Measurements from ENCODE around the gene PAPOLG. TPM values are rescaled to one million over a fixed set of nuclear protein-coding genes. Genes with fewer than 3 reads are reported as not detected.
A peak's percentile ranks its signal among the peaks of the same experiment; 100 is the strongest.
"Not testable (repeated sequence)": the region's sequence is repeated elsewhere in the genome, so short reads cannot be mapped to it uniquely, and the experiment has no call there.

PAPOLG gene
- total RNA-seq, 1 donor from 2014 or later: 10.8 TPM

DNA sequence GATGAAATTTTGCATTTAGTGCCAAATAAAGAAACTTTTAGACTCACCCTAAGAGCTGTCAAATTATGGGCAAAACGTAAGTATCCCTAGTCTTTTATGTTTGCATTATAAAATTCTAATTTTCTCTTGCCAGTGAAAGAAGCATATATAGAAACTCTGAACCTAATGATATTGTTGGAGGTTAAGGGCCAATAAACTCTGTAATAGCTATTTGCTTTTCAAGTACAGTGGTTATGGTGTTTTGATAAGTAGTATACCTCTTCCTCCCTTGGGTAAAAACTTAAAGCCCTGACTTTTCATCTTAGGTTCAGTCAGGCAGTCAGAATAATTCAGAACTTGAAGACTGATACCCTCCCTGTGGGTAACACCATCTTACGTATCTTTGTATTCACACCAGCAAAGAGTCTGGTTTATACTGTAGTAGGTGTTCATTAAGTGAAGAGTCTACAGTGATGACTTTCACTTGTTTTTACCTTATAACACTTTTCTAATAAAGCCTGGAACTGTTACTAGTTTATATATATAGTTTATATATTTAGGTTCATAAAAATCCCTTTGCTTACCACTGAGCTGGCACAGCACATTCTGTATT, 19.1 kb downstream of the PAPOLG start:
- no peak for DNase-seq (ENCODE audit: low spot score)

DNA sequence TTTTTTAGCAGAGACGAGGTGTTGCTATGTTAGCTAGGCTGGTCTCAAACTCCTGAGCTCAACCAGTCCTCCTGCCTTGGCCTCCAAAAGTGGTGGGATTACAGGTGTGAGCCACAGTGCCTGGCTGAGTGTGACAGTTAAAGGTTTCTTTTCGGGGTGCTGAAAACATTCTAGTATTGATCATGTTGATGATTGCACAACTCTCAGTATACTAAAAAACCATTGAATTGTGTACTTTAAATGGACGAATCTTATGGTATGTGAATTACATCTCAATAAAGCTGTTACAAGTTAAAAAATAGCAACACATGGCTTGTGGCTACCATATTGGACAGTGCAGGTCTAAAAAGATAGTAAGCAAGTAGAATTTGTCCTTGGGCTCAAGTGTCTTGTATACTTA, 22.3 kb downstream of the PAPOLG start:
- DNase-seq (ENCODE audit: low spot score): no peak

DNA sequence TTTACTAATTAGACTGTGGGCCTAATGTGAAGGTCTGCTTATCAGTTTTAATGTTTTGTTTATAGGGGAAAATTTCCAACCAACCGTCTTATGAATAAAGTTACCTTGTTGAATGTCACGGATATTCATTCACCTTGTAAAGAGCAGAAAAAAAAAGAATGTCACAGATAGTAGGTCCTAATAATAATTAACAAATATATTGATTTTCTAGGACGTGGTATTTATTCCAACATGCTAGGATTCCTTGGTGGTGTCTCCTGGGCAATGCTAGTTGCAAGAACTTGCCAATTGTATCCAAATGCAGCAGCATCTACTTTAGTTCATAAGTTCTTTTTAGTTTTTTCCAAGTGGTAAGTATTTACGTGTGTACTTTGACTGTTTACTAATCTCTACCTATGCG, 23.4 kb downstream of the PAPOLG start:
- no peak for DNase-seq (ENCODE audit: low spot score)

DNA sequence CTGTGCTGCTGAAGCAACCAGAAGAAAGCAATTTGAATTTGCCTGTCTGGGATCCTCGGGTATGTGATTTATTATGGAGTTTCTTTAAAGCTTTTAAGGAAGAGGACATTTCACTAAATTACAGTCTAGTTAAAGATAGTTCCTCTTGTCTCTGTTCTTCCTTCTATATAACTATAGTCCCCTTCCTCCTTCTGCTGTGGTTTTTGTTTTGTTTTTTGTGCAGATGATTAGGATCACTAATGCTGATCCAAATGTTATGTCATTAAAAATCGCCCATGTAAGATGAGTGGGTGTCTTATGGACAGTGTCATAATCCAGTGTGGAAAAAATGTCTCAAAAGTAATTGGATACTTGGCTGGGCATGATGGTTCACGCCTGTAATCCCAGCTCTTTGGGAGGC, 24.7 kb downstream of the PAPOLG start:
- DNase-seq (ENCODE audit: low spot score): no peak

DNA sequence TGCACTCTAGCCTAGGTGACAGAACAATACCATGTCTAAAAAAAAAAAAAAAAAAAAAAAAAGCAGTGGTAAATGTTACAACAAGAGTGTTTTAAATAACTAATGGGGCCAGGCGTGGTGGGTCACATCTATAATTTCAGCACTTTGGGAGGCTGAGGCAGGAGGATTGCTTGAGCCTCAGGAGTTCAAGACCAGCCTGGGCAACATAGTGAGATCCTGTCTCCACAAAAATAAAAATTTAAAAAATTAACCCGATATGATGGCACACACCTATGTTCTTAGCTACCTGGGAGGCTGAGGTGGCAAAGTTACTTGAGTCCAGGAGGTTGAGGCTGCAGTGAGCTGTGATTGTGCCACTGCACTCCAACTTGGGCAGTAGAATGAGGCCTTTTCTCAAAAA, 37.1 kb downstream of the PAPOLG start:
- no peak for DNase-seq (ENCODE audit: low spot score)

DNA sequence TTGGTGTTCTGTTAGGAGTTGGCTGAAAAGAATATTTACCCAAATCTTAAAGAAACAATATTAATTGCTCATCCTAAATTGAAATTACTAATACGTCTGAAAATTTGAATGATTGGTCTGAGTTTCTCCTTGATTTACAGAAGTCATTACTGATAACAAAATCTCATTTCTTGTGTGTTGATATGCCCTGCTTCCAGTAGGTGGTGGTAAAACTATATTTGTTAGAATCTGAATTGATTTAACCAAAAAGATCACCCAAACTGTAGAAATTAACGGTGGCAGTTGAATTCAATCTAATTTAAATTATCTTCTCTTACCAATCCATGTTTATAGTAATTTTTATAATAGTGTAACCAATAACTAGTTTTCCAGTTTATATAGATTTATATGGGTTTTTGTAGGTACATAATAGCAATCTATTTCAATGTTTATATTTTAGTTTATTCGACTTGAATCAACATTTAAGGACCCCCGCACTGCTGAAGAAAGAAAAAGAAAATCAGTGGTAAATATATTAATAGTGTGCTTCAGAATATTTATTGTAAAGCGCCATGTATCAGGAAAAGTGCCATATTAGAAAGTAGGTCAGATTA, 38.3 kb downstream of the PAPOLG start:
- no peak for DNase-seq (ENCODE audit: low spot score)

DNA sequence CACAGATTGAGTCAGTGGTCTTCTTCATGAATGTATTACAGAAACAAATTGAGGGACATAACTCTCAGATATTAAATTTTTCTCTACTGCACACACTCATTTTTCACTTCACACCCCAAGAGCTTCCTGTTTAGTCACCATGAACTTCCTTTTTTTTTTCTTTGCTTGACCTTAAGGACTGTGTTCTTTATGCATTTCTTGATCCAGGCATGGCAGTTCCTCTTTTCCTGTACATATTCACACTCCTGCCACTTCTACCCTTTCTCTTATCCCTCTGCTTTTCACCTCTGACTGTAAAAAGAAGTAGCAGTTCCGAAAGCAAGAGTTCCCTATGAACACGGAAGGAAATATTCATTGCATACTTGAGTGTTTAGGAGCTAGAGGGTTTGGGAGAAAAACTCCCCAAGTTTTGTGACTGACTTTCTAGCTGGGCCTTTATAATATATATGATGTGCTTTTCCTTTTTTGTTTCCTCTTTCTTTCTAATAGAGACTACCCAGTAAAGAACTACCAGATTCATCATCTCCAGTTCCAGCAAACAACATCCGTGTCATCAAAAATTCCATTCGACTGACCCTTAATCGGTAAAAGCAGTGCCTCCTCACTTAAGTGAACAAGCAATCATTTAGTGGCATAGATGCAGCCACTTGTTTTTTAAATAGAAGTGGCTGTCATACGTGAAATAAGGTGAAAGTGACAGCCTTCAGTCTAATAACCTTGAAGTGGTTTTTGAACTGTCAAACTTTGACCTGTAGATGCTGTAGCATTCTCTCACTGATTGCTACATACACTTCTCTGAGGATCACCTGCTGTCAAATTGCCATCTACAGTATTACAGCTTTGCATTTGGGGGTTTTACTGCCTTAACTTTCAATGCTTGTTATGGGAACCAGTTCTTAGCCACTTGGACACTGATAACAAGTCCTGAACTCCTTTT, 40.8 kb downstream of the PAPOLG start:
- no peak for DNase-seq (ENCODE audit: low spot score)

DNA sequence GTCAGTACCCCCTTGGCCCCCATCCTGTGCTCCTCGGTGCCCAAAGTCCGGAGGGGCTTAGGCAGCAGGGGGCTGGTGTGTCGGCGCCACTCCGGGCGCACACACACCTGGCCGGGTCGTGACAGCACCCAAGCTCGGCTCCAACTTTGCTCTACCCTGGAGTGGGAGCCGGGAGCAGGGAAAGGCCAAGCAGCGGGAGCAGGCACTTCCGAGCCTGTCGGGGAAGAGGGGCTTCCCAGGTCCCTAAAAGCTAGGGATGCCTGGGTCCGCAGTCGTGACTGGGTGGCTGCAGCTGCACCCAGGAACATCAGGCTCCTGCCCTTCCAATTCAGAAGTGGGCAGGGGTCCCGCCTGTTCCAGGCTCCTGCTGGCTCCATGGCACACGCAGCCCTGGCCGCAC, 48.4 kb downstream of the PAPOLG start:
- DNase-seq (ENCODE audit: low spot score): no peak

DNA sequence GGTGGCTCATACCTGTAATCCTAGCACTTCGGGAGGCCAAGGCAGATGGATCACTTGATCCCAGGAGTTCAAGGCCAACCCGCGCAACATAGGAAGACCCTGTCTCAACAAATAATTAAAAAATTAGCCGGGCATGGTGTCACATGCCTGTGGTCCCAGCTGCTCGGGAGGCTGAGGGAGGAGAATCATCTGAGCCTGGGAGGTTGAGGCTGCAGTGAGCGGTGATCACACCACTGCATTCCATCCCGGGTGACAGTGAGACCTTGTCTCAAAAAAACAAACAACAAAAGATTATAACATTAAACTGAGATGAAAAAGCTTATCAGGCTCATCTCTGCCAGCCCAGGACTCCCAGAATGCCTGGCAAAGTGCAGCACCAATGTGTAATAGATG, 50.5 kb downstream of the PAPOLG start:
- no peak for DNase-seq (ENCODE audit: low spot score)

DNA sequence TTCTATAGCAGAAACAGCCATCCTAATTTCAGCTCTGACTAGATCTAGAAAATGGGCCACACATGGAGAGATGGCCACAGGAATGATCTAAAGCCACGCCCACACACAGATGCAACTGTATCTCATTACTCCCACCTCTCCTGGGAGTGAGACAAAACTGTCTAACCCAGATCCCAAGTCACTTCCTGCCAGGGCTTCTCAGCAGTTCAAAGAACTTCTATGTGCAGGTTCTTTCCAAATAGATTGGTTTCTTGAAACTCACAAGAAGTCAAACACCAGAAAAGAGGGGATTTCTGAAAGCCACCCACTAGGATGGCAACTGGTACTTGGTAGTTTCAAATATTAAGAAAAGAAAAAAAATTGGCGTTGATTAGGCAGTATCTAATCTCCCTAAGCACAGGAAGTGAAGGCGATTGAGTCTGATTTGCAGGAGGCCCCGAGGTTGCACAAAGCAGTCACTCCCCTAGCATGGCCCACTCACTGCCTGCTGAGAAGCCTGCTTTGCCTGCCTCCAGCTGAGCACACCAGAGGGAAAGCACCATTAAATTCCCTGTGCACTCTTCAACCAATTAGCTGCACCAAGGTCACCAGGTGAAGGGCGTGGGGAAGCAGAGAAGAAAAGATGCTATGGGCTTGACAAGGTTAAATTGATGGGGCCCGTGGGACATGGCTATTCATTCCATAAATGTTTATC, 51.1 kb downstream of the PAPOLG start:
- DNase-seq (ENCODE audit: low spot score): no peak

DNA sequence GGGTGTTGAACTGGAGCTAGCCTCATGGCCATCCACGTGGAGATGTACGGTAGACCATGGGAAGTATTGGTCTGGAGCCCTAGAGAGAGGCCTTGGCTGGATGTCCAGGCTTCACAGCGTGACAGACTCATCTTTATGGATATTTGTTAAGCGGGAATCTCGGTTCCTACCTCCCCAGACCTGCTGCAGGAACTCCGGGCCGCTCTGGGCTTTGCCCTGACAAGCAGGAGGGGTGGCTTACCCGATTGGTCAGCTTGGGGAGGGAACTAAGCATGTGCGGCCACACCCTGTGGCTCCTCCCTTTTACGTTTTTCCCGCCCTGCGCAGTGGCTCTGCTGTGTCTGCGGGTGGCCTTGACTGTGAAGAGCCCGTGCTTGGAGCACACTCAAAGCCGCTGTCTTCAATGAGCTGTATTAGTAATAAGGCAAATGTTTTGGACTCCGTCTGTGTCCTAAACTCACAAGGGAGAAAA, 52.3 kb downstream of the PAPOLG start:
- DNase-seq (ENCODE audit: low spot score): no peak

DNA sequence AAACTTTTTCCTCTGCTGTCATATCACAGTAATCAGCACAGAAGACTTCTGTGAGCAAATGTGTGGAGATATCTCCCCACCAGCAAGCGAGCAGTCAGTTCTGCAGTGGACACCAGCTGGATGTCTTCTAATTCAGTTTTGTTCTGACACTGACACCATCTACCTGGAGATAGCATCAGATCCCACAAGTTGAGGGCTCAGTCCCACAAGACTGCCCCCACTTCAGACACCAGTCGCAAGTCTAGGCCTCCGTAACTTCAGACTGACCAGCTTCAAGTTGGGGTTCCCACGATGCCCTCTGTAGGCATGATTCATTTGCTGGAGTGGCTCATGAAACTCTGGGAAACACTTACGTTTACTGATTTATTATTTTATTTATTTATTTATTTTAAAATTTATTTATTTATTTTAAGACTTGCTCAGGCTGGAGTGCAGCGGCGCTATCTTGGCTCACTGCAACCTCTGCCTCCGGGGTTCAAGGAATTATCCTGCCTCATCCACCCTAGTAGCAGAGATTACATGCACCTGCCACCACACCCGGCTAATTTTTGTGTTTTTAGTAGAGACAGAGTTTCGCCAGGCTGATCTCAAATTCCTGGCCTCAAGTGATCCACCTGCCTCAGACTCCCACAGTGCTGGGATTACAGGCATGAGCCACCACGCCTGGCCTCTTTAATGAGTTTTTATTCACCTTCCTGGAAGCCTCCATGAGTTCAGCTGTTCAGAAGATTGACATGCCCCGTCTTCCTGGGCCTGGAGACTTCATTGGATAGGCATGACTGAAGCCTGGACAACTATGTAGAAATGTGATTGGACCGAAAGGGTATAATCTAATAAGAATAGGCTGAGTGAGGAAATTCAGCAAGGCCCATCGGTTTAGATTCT, 55.7 kb downstream of the PAPOLG start:
- no peak for DNase-seq (ENCODE audit: low spot score)

DNA sequence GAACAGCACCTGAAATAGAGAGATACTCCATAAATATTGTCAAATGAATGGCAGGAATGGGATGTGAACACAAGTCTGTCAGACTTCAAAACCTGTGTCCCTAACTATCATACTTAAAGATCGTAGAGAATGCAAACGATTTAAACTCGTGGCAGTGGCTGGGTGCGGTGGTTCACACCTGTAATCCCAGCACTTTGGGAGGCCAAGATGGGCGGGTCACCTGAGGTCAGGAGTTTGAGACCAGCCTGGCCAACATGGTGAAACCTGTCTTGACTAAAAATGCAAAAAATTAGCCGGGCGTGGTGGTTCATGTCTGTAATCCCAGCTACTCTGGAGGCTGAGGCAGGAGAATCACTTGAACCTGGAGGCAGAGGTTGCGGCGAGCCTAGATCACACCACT, 61.1 kb downstream of the PAPOLG start:
- not testable (repeated sequence) for DNase-seq (ENCODE audit: low spot score)

DNA sequence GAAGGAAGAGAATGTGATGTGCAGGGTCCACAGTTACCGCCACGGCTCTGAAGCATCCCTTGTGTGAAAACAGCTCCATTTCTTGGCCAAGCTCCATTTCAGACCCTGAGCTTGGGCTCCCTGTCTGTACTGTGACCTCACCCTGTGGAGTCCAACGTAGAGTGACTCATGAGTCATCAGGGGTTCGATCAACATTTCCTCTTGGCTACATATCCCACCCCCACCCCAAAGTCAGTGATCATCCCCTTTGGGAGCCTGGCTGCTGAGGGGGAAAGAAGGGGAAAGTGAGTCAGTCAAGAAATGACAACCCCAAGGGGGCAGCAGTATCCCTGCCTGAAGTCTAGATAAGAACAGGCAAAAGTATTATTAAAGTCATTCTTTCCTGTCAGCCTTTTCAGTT, 62.2 kb downstream of the PAPOLG start:
- no peak for DNase-seq (ENCODE audit: low spot score)

DNA sequence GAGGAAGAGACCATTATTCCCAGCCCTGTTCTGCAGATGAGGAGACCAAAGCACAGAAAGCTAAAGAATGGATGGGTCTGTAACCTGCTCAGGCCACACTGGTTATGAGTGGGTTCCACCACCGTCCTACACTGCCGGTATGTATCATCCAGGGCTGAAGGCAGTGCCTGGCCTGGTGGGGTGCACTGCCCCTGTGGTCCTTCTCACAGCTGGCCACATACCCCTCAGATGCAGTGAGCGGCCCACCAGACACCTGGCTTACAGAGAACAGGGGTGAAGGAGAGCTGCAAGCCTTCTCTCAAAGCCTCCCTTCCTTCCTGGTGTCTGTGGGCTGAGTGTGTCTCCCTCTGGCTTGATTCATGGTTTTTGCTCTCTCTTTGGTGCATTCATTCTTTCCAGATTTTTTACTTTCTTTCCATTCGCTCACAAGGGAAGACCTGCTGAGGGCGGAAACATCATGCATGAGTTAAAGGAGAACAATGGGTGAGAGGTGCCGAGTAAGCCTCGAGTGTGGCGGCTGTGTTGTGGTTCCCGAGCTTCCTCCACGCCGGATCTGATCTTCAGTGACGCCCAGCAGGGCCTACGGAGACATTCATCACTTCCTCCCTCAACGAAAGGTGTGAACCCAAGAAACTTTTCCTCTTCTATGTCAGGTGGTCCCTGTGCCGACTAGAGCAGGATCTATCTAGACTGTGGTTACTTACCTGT, 63.2 kb downstream of the PAPOLG start:
- DNase-seq (ENCODE audit: low spot score): peak; percentile 46

DNA sequence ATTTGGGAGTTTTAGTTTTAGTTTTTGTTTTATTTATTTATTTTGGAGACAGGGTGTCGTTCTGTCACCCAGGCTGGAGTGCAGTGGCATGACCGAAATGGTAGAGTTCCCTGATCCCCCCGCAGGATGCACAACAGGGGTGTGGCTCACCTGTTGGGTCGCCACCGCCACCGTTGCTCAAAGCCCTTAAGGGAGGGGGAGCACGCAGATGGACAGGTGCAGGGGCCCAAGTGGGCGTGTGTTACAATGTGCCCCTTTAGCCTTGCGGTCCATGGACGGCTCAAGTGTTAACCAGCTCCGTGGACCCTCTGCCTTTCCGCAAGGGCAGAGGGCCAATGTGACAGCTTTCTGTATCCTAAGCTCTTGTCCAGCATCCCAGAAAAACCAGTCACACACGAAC, 63.9 kb downstream of the PAPOLG start:
- no peak for DNase-seq (ENCODE audit: low spot score)

DNA sequence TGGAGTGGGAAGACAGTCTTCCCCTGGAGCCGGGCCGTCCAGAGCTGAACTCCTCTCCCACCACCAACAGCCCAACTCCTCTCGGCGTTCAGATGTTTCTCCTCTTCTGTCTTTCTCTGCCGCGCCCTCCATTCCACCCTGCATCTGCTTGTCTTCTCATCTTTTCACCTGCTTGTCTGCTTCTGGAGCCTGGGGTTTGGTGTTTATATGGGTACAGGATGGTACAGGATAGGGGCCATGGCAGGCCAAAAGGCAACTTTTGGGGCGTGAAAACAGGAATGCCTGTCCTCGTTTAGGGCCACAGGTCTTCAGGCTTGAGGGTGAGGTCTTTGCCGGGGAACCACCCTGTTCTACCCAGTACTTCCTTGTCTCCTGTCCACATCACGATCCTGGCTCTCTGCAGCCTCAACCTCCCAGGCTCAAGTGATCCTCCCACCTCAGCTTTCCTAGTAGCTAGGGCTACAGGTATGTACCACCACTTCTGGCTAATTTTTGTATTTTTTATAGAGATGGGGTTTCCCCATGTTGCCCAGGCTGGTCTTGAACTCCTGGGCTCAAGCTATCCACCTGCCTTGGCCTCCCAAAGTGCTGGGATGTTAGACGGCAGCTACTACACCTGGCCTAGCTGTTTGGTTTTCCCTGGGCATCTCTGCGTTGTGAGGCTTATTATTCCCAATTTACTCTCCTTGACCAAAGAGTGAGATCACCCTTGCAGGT, 64.5 kb downstream of the PAPOLG start:
- no peak for DNase-seq (ENCODE audit: low spot score)

DNA sequence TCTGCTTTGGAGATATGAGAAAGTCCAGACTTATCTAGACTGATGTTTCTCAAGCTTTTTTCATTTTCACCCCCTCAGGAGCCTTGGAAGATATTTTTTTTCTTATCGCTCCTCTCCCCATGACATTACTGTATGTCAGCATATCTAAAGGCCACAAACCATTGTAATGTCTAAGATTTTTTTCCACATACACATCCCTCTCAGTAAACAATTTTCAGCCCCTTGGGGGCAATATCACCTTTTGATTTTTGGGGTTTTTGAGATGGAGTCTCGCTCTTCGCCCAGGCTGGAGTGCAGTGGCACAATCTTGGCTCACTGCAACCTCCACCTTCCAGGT, 65.0 kb downstream of the PAPOLG start:
- DNase-seq (ENCODE audit: low spot score): no peak

DNA sequence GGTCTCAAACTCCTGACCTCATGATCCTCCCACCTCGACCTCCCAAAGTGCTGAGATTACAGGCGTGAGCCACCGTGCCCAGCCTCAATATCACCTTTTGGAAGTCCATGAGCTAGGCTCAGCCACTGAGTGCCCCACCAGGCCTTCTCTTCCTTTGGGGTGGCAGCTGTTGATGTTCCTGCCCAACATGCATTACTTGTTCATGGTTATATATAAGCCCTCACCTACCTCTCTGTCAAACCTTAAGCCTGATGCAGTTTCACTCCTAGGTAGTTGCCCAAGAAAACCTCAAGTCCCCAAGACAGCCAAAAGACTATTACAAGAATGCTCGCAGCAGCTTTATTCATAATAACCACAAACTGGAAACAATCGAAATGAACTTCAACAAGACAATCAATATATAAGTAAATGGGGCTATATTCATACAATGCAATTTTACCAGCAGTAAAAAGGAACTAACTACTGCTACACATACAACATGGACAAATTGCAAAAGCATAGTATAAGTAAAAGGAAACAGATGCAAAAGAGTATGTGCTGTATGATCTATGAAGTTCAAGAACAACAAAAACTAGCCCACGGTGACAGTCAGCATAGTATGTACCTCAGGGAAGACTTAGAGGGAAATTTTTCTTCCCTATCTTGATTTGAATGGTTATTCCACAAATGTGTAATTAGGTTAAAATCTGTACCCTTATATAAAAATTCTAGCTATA, 65.7 kb downstream of the PAPOLG start:
- no peak for DNase-seq (ENCODE audit: low spot score)
